Fibroblast of skin of back (primary cell): ENCODE measurements around the gene PARVB.

Source experiments
- DNase-seq: peaks from one replicate; pipeline ENCODE4 v3.0.0-alpha.2; 2013

Gene PARVB

DNA sequence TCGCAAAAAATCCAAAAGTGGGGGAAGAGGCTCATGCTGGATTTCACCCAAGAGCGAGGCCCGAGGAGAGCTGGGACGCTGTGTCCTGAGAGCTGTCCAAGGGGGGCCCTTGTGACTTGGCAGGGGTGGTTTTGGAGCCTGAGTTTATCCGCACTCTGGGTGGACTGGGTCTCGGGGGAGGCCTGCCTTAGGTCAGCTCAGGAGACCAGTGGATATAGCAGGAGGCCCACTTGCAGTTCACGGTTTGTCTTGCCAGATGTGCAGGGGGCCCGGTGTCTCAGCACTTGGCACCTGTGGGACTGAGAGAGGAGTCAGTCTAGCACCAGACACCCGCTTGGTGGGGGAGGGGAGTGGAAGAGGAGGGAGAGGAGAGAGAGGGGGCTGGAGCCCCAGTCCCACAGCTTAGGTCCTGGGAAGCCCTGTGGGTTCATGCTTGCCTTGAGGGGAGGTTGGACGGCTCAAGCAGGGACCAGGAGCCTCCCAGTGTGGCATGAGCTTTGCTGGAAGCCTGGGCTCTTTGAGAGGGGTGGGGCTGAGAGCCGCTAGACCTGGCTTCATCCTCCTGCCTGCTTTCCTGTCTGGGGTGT, 33.4 kb downstream of the PARVB start:
- DNase-seq = no peak

DNA sequence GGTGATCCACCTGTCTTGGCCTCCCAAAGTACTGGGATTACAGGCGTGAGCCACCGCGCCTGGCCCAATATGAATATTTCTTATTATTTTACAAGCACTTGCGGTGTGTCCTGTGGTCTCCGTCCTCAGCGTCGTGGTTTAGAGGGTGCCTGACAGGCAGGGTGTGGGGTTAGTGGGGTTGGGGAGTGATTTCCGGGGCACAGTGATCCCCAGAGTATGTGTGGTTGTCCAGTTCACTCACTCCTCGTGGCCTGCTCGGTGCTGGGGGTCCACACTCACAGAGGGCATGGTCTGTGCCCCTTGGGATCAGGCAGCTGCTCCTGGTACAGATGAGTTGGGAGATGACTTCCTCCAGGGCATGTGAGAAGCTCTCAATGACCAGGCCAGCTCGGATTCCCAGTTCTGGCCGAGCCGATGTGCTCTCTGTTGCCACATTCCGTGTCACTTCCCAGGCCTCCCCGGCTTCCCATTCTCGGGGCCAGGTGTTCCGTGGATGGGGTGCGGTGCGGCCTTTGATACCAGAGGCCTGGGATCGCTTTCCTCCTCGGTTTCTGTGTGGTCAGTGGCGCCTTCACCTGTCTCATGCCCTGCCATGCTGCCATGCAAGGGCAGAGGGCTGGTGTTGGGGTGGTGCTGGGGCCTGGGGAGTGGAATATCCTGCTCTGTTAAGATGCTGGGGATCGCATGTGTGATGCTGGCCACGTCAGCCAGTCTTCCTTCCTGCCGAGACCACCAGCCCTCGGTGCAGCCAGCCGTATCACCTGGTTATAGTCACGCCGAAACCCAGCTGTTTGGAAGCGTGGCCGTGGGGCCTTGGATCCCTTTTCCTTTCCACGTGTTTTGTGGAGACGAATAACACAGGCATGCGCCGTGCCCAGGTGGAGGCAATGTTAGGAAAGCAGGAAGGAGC, 39.6 kb downstream of the PARVB start:
- no peak for DNase-seq

DNA sequence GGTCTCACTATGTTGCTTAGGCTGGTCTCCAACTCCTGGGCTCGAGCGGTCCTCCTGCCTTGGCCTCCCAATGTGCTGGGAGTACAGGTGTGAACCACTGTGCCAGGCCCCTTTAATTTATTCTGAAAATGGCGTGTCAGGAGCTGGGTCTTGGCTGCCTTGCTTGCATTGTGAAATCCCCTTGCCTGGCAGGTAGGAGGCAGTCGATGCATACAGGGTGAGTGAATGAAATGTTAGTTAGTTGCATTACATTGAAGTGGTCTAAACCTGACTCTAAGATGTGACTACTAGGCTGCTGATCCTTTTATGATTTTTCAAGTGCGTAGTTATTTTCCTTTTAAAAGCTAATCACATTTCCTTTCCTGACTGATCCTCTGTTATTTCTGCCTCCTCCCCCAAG, 42.9 kb downstream of the PARVB start:
- no peak for DNase-seq

DNA sequence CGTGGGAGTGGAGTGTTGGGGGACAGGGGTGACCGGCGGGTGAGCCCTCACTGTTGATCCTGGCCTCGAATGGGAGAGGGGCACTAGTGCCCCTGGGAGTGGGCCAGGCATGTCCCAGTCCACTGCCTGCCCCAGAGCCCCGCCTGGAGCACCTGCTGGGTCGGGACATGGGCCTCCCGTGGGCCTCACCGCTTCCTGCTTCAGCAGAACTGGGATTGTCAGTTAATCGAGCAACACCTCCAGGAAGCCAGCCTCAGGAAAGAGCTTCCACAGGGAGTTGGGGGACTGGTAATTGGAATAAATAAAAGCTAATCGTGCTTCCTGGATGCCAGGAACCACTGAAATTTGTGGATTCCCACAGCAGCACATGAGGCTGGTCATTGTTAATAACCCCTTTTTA, 43.8 kb downstream of the PARVB start:
- no peak for DNase-seq

DNA sequence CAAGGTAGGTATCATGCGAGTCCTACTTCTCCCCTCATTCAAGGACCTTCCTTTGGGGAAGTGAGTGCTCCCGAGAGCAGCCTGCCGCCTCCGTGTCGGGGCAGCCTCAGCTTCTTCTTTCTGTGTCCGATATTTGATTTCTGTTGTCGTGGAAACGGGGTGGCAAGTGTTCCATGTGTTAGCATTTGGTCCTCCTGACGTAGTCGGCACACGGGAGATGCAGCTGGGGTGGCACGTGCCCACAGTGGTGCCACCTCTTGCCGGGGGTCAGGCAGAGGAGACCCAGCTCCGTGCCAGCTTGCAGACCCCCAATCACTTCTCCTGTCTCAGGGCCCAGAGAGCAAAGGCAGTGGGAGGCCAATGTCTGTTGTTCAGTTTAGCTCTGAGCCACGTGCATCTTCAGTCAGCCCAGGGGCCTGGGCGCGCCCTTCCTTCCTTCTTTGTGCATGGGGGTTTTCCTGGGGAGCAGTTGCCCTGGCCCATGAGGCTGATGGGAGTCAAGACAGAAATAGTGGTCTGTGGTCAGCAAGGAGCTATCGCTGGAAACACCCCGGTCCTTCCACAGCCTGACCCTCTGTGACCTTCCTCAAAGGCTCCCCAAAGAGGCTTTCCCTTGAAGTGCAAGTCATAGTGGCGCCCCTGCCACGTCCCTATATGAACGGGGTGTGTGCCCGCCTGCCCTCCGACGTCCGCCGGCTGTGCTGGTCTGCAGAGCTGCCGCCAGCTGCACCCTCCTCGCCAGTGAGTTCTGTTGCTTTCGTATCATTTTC, 44.5 kb downstream of the PARVB start:
- no peak for DNase-seq

DNA sequence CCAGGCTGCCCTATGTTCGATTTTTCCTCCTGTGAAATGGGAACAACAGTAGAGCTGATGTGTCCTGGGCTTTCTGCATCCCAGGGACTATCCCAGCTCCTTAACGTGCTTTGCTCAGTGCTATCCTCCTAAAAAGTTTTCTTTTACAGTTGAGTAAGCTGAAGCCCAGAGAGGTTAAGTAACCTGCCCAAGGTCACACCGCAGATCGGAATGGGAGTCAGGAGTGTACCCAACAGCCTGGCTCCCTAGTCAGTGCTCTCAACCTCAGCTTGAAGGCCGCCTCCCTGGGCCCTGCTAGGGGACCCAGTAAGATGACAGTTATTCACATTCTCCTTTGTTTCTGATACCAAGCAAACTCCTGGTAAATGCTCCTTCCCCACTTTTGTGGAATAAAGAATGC, 45.9 kb downstream of the PARVB start:
- no peak for DNase-seq

DNA sequence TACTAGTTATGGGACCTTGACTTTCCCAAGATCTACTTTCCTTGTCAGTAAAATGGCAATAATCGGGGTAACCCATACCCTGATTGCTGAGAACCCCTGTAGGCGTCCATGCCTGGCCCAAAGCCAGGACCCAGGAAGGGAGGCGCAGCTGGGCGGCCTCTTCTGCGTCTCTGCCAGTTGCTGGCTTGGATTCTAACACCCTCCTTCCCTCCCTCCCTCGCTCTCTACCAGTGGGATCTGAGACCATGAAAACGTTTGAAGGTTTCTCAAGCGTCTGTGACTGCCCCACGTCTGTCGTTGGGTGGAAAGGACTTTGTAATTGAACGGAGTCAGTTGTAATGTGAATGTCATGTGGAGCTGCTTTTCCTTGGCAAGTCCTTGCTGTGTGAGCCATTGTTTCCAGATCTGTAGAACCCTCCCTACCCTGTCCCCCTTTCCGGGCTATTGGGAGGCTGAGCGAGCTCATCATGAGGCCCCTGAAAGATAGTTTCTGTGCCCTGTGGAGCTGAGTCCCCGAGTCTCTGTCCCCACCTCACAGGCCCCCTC, 47.8 kb downstream of the PARVB start:
- no peak for DNase-seq

DNA sequence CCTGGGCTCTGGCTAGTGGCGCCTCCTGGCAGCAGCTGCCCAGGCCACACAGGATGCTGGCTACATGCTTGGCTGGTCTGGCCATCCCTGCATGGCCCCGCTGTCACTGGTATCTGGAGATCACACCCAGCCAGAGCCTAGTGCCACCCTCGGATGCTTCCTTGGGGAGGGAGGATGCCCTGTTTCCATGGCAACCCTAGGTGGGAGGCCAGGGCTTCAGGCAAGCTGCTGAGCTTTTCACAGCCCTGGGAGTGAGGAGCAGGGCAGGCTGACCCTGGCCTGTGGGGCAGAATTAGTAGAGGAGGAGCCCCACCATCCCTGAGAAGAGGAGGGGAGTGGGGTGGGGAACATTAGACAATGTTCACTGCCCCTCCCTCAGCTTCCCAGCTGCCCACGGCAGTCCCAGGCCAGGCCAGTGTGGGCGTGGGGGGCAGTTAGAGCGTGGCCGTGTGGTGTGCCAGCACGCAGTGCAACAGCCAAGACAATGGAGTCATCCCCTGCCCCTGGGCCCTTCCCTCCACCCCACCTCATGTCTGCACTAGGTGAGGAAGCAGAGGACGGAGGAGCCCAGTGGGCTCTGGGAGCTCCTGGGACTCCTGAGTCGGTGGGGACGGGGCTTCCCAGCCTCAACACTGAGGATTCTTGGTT, 50.4 kb downstream of the PARVB start:
- DNase-seq = no peak

DNA sequence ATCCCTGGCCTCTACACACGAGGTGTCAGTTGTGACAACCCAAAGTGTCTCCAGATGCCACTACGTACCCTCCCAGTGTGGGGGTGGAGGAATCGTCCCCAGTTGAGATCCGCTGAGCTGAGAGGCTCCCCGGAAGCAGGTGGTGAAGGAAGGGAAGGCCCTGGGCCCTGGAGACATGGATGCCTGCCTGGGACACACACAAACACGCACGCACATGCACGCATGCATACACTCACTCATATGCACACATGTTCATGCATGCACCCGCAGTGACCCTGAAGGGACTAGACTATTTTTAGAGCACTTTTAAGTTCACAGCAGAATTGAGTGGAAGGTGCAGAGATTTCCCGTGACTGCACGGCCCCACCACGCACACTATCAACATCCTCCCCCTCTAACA, 50.9 kb downstream of the PARVB start:
- DNase-seq = no peak

DNA sequence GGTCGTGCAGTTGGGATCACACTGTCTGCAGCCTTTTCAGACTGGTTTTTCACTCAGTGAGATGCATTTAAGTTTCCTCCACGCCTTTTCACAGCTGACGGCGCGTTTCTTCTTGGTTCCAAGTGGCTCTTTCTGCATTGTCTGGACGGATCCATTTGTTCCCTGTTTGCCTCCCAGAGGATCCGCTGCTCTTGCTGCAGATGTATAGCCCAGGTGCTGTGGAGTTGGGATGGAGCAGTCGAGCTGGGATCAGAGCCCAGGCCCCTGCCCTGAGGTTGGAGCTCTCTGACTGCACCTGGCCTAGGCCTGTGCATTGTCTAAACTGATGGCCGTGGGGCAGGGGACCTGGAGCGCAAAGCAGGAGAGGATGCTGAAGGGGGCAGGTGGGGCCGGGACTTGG, 51.6 kb downstream of the PARVB start:
- DNase-seq = no peak

DNA sequence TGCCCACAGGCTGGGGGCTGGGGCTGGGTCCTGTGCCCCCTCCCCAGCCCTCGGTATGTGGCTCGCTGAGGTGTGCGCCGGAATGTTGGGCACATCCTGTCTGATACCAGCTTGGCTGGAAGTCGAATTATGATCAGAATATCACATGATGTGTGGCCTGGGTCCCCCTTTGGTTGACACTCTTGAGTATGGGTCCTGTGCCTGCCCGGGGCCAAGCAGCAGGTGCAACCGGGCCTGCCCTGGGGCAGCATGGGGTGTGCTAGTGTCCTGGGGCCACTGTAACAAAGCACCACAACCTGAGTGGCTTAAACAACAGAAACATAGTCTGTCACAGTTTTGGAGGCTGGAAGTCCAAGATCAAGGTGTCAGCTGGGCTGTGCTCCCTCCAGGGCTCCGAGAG, 52.7 kb downstream of the PARVB start:
- DNase-seq = no peak

DNA sequence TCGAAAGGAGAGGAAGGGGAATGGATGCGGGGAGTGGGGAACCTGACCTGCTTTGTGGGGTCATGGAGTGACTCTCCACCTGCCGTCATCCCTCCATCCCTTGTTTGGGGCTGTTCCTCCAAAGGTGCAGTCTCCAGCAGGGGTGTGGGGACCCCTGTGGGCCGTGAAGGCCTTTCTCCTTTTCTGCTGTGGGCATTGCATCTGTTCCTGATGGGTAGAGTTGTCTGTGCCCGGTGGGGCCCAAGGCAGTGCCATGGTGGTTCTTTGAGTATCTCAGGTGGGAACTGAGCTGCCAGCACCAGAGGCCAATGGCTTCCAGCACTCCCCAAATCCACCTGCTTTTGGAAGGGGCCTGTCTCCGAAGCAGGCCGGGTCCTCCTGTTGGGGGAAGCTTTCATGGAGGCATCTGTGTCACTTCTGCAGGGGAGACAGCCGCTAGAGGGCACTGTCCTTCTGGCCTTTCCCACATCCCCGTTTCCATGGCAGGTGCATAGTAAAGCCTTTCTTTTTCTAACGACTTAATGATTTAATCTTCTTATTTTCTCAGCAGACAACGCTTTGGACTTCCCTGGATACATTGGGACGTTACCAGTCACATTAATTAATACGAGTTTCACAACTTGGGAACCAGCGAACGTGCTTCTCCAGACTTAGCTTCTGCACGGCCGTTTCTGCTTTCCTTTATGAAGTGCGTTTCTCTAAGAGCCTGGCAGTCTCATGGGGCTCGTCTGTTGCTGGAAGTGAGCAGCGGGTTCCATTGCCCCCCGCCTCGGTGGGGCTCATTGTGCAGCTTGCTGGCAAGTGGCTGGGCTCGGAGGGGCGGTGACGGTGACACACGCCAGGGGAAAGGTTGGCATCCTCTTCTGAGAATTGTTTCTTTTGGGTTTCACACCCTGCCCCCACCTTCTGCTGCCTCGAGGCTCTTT, 57.1 kb downstream of the PARVB start:
- DNase-seq = peak; percentile 59

DNA sequence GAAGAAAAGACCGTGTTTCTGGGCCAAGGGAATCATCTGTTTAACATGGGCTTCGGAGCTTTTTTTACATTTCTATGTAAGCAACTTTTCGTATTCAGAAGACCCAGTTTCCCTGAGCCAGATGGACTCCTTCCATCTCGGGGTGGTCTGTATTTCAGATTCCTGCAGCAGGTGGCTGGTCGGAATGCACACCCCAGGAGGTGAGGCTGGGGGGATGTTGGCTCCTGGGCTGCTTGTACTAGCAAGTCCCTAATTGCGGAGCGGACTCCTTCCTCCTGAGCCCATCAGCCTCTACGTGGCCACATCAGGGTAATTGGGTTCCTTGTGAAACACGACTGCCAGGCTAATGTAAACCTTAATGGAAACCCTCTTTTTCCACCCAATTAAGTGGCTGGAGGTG, 58.7 kb downstream of the PARVB start:
- no peak for DNase-seq

DNA sequence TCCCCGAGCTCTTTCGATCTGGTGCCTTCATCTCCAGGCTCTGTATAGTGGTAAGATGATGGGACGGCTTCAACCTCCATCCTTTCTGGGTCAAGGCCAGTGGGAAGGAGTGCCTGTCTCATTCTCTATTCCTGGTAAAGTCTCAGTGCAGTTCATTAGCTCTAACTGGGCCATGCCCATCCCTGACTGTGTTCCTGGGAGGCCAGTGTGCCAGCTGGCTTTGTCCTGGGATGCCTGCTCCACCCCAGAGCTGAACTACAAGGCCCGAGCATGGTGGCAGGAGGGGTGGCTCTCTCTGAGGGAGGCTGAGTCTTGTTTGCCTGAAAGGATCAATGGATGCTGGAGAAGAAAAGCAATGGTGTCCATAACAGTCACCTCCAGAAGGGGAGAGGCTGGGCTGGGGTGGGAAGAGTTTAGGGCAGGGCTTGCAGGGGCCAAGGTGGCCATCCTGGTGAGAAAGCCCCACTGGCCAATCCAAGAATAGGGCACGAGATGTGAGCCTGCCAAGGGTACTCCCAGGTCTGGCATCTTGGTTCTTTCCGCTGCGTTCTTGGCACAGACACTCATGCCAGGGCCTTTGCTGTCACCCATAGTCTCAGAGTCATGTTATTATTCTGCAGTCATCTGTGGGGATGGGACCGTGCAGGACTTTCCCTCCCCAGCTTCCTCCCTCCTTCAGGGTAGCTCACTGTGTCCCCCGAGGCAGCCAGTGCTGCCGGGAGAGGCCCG, 60.1 kb downstream of the PARVB start:
- DNase-seq = no peak

DNA sequence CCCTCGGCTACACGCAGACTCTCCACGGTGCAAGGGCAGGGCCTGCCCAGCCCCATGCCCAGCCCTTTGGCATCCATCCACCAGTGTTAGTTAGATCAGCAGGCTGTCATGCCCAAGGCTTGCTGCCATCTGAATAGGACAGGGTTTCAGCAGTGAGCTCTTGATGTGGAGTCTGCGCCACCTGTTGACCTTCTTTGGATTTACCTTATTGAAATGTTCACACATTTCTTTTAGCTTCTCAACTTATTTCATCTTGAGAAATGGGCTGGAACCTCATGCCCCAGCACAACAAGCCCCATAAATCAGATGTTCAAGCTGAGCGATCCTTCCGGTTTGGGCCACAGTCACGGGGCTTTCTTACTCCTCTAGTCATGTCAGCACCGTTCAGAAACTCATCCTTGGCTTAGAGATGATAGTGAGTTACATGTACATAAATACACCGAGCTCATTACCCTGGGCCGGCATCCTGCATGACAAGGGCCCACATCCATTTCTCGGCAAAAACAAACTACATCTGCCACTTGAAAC, 61.7 kb downstream of the PARVB start:
- DNase-seq = peak; percentile 35

DNA sequence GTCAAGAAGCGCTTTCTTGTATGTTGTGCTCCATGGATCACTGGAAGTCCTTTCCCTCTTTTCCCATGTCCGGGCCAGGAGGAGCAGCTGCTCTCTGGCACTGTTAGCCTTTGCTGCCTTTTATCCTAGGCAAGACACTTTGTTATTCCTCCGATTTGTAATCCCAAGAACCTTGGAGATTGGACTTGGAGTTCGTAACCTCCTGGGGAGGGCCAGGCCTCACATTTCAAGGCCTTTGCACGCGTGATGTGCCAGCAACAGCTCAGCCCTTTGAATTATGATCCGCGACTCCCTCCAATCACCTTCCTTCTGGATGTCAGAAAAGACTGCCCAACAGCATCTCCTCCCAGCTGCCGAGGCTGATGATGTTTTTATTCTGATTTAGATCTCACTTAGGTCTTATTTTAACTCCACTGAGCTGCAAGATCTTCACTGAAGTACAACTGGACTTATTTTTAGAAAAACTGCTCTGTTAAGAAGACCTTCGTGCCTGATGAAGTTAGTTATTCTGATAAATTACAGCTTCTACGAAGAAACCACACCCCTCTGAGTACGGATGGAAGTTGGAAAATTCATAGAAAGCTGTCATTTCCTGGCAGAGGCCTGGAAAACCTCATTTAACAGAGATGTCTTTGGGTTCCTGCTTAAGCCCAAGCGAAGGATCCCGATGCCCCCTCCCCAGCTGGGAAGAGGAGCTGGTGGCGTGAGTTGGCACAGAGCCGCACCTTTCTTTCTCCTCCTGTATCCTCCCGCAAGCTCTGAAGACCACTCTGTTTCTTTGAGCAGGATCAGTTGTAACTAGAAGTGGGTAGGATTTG, 62.4 kb downstream of the PARVB start:
- no peak for DNase-seq

DNA sequence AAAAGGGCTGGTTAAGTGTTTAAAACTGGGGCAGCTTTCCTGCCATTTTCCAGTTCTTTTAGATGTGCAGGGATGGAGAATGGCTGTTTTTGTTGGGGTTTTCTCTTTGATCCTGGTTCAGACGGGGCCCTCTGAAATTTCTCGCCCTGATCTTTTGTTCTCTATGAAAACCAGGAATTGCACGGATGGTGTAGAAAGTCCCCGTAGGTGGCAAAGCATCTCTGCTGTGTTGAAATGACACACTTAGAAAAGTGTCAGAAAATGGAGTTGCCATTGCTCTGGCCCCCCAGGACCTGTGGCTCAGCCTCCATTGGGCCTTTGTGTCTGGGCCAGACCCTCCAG, 63.0 kb downstream of the PARVB start:
- no peak for DNase-seq

DNA sequence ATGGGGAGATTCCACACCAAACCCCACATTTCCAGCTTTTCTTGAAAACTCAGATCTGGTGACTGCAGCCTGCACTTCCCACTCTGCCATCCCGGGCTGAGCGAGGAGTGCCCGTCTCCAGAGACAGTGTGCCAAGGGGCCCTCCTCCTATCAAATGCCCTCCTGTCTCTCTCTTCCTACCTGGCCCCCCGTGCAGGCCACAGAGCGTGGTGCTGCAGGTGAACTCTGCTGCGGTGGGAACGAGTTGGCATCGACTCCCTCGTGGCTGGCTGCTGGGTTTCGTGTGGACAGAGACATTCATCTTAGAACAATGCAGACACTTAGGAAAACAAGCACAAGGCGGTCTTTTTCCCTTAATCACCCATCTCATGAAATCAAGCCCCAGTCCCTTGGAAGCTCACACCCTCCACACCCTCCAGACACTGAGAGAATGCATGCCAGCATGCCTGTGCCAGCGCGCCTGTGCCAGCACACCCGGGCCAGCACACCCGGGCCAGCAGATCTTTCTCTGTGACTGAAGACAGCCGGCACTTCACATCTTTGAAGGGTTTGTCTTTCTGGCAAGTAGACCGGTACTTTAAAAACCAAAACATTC, 65.0 kb downstream of the PARVB start:
- DNase-seq = peak; percentile 80
